D341Med (cell line): ENCODE measurements around the gene RBP3.

ENCODE experiments used
- DNase-seq: peaks from one replicate; pipeline ENCODE4 v3.0.0; 2012; ENCODE audit warnings: low spot score

The RBP3 gene

DNA sequence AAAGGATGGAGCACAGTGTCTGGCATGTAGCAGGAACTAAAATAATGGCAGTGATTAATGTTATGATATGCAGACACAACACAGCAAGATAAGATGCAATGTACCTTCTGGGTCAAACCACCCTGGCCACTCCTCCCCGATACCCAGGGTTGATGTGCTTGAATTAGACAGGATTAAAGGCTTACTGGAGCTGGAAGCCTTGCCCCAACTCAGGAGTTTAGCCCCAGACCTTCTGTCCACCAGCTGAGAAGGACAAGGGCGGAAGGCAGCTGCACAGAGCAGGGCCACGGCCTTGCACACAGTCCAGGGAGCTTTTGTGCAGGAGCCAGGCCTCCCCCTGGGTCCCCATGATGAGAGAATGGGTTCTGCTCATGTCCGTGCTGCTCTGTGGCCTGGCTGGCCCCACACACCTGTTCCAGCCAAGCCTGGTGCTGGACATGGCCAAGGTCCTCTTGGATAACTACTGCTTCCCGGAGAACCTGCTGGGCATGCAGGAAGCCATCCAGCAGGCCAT lies at the start of gene RBP3:
Gene RBP3, plus strand, starts transcription at position 226 of the 514 bp plus-strand sequence. Its CDS starts 122 bp downstream, at position 348.
- peak; percentile 70 for DNase-seq

DNA sequence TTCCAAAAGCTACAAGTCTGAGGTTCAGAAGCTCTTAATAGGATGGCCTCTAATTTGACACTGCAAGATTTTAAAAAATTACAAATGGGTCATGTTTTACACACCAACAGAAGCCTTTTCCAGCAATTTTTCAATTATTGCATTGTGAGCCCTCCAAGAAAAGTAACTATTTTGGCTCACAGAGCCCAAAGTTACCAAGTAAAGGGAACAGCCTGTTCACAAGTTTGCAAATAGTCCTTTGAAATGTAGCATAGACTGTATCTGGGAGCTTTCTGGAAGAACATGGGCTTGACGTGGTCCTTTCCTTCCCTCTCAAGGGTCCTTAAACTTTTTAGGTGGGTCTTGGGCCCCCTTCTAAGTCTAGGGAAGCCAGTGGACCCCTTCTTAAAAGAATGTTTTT lies 49.4 kb upstream of the RBP3 start:
- no peak for DNase-seq

DNA sequence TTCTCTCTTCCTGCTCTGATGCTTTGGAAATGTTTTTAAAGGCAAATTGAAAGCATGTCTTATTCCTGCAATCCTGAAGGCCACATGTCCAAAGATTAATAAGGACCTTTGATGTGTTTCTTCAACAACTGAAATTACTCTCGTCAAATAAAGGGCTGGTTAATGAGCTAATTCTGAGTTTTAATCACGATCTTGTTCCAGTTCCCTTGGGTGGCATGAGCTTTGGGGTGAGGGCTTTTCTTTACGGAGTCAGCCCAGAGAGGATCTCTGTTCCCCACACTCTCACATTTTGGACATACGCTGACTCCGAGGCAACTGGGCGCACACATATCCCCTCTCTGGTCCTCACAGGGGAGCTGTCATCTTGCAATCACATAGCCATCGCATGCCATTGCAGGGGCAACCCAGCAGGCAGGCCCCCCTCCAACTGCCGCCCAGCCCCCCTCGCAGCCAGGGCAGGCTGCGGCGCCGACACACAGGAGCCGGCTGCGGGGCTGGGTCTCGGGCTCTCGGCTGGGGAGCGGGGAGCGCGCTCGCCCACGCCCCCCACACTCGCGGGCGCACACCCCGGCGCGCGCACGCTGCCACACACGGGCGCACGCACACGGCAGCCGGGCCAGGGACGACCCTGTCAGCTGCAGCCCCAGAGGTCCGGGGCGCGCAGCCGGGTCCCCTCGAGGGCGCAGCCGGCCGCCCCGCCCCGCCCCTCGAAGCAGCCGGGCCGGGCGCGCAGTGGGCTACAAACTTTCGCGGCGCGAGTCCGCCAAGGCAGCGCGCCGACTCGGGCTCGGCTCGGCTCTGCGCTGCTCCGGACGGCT lies 48.3 kb upstream of the RBP3 start, which contains the start of gene GDF10:
Gene GDF10, plus strand, starts transcription at position 587 of the 818 bp plus-strand sequence. CDS start 455 bp downstream, outside the sequence.
- no peak for DNase-seq

DNA sequence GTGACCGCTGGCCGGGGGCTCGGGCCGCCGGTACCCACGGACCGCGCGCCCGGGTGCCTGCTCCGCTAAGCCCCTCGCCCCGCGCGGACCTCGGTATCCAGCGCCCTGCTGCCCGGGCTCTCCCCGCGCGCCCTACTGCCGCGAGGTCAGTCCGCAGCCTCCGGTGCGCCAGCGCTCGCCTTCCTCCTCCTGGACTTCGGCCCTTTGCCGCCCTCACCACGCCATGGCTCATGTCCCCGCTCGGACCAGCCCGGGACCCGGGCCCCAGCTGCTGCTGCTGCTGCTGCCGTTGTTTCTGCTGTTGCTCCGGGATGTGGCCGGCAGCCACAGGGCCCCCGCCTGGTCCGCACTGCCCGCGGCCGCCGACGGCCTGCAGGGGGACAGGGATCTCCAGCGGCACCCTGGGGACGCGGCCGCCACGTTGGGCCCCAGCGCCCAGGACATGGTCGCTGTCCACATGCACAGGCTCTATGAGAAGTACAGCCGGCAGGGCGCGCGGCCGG lies 47.7 kb upstream of the RBP3 start:
- no peak for DNase-seq

DNA sequence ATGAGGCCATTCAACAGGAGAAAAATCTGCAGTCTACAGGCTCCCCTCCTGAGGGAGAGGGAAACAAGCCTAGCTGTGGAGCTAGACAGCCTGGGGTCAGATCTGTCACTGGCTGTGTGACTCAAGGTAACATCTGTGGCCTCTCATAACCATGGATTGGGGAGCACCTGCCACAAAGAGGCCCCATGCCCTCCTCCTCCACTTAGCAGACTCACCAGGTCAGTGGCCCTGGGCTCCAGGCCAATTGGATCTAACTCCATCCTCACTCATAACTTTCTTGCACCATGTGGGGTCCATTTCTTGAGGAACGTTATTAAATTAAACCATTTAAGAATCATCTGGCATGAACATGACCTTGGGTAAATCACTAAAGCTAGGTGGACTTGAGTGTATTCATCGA lies 46.3 kb upstream of the RBP3 start:
- no peak for DNase-seq

DNA sequence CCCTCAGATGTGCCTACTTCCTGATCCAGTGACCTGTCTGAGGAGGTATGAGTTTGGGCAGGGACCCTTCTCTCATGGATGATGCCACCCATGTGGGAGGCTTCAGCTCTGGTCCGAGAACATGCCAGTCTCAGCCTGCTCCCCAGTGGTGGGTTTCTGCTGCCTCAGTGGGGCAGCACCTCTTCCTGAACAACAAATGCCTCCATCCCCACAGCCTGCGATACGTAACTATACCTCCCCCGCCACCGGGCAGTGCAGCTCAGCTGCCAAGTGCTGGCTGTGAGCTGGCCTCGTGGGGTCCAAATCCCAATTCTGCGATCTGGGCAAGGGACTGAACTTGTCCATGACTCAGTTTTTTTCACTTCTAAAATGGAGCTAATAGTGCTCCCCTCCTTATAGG lies 45.1 kb upstream of the RBP3 start:
- DNase-seq = no peak

DNA sequence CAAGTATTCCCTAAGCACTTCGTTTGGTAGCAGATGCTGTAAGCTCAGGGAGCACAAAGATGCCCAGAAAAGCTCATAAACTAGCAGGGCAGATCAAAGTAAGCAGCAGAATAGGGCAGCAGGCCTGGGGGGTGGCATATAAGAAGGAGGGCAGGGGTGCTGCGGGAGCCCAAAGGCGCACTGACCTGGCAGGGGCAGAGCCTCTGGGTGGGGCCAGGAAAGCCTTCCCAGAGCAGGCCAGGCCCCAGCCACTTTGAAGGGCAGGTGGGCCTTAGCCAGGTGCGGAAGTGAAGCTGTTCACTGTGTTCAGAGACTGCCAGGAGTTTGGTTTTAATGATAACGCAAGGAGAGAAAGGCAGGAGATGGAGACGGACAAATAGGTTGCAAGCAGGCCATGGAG lies 44.3 kb upstream of the RBP3 start:
- no peak for DNase-seq

DNA sequence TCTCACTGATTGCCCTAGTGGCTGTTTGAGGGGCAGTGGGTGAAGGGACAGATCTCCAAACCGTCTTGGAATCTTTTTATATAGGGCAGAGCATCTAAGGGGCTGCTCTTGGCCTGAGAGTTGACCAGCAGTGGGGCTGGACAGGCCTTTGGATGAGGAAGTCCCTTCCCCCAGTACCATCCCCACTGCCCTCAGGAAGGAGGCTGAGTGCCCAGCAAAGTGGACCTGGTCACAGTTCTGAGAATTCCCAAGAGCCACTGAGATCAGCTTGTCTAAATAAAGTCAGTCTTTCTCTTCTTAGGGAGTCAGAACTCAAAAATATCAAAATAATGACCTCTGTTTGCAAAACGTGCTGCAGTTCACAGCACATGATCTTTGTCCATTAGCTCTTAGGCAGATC lies 42.6 kb upstream of the RBP3 start:
- no peak for DNase-seq

DNA sequence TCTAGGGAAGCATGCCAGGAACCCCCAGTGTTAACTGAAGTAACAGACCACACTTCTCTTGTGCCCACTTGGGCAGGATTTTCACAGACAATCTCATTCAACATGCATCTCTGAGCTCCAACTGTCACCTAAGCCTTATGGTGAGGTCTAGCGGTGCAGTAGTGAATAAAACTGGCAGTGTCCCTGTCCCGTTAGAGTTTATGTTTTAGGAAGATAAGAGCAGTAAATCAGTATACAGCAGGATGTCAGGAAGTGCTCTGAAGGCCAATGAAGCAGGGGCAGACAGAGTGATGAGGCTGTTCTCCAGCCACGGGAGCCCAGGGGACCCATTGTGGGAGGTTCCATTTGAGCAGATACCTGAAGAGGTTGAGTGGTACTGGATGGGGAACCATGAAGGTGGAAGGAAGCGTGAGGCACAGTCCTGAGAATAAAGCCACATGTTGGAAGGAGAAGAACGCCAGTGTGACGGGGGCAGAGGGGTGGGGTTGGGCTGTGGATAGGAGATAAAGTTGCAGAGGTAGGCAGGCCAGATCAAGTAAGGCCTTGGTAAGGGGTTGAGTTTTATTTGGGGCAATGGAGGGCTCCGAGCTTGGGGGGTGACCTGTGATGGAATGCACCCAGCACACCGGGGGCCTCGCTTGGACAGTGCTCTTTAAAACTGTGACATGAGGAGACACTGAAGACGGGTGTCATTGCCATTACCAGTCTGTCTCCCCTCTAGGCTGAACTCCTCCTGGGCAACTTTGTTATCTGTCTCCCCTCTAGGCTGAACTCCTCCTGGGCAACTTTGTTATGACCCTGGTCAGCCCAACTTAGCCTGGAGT lies 41.6 kb upstream of the RBP3 start:
- no peak for DNase-seq

DNA sequence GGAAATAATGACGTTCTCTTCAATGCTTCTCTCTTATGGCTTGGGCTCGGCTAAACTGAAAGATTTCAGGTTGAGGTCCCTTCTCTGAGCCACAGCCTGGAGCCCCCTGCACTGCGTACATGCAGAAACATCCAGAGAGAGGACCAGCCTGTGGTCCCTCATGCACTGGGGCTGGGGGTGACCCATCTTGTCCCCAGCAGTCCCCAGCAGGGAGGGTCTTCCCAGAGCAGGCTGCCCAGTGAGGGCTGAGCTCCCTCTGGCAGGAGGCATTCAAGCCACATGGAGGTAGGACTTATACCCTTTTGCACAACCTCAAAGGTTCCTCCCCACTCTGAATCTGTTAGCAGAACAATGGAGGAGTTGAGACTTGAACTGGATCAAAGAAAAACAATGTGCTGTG lies 40.8 kb upstream of the RBP3 start:
- no peak for DNase-seq

DNA sequence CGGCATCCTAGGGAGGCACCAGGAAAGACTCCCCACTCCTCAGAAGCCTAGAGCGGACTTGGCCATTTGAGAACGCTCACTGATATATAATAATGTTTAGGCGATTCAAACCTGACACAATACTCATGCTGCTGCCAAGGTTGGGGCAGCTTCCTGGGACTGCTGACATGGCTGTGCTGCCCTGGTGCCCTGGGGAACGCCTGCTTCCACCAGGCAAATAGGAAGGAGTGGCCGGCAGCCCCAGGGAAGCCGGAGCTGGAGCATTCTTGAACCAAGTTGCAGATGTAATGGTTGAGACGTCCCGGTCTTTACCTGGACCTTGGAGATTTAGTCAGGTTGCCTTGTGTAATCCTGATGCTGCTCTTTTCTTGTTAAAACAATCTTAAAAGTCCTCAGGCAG lies 39.4 kb upstream of the RBP3 start:
- no peak for DNase-seq

DNA sequence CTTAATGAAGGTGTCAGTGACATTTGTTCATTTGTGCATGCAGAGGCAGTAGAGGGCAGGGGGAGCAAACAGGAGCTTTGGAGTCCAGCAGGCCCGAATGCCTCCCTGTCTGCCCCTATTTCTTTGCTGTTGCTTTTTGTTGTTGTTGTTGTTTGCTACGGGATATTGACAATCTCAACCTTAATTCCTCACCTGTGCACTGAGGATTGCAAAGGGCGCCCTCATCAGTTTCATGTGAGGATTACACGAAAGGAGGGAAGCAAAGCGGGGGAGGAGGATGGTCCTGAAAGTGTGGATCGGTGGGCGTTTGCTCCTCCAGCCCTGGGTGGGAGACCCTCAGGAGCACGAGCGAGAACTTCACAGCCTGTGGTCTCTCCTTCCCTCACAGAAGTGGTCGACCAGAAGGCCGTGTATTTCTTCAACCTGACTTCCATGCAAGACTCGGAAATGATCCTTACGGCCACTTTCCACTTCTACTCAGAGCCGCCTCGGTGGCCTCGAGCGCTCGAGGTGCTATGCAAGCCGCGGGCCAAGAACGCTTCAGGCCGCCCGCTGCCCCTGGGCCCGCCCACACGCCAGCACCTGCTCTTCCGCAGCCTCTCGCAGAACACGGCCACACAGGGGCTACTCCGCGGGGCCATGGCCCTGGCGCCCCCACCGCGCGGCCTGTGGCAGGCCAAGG lies 38.6 kb upstream of the RBP3 start:
- no peak for DNase-seq

DNA sequence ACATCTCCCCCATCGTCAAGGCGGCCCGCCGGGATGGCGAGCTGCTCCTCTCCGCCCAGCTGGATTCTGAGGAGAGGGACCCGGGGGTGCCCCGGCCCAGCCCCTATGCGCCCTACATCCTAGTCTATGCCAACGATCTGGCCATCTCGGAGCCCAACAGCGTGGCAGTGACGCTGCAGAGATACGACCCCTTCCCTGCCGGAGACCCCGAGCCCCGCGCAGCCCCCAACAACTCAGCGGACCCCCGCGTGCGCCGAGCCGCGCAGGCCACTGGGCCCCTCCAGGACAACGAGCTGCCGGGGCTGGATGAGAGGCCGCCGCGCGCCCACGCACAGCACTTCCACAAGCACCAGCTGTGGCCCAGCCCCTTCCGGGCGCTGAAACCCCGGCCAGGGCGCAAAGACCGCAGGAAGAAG lies 38.1 kb upstream of the RBP3 start:
- no peak for DNase-seq

DNA sequence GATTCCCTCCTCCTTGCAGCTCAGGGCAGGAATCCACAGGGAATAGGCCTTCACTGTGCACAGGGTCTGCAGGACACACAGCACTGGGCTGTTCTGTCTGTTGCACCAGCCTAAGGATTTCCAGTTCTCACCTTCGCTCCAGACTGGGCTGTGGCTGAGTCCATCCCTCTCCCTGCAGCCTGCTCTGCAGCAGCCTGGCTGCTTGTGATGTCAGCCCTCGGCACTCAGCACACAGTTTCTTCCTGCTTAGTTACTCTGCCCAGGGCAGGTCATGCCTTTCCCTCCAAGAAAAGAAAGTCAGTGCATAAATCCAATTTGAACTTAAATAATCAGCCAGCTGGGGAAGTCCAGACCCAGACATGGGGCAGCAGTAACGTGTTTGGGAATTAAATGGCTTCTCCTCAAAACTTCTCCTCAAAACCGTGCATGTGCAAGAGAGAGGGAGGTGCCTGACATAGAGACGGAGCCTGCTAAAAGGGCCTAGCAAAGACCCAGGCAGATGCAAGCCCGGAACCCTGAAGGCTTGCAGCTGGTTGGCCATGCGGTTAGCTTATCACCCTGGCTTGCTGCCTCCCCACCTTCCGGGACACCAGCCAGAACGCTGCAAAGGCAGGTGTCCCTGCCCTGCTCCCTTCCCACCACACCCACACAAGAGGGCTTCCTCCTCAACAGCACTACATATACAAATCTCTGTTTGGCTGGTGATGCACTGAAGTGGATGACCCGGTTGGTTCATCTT lies 36.8 kb upstream of the RBP3 start:
- DNase-seq = no peak

DNA sequence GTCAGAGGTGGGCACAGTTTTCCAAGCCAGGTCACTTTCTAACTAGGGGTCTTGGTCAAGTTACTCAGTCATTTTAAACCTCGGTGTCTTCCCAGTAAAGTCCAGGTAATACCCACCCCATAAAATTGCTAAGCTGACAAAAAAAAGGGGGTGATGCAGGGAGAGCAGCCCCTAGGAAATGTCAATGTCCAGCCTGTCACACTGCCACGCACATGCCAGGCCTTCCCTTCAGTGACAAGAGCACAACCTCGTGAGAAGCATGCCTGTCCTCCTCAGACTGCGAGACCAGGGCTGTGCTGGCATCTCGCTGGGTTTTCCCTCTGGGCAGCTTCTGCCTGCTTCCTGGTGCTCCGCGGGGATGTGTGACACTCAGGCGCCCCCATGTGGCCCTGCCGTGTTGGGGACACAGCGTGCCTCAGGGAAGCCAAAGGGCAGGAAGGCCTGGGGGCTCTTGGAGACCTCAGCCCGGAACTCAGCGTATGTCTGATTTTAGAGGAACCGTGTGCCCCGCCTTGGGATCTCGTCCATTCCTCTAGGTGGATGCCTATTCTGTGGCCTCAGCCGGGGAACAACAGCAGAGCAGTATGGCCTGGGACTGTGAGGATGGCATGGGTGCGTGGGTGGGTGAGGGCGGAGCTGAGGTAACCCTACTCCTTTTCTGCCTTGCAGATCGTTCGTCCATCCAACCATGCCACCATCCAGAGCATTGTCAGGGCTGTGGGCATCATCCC lies 36.1 kb upstream of the RBP3 start:
- DNase-seq = peak; percentile 90

DNA sequence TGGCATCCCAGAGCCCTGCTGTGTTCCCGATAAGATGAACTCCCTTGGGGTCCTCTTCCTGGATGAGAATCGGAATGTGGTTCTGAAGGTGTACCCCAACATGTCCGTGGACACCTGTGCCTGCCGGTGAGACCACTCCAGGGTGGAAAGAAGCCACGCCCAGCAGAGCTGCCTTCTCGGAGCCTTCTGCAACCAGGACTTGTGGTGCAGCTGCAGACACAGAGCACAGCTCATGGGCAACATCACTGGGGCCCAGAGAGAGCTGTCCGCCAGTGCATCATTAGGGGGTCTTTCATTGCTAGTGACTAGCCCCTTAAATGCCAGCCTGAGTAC lies 35.5 kb upstream of the RBP3 start:
- DNase-seq = no peak

DNA sequence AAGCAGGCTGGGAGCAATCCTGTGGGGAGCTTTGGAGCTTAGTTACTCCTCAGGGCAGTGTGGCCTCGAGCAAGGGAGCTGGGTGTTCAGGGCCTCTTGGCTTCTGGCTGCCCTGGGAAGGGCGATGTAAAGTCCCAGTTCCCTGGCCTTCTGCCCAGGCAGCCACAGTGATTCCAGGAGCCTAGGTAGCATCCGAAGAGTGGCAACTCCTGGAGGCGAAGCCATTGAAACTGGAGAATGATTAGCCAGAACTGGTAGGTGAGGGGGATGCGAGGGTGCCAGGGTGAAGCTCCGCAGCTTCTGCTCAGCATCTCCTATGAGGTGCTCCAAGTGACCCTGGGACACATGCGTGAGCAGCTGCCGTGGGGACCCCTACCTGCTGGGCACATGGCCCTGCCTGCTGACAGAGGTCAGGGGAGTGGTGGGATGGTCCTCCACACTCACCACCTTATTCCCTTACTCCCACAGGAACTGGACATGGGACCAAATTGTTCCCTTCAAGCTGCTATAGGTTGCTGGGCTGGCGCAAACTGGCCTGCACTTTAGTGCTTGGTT lies 33.7 kb upstream of the RBP3 start:
- DNase-seq = no peak

DNA sequence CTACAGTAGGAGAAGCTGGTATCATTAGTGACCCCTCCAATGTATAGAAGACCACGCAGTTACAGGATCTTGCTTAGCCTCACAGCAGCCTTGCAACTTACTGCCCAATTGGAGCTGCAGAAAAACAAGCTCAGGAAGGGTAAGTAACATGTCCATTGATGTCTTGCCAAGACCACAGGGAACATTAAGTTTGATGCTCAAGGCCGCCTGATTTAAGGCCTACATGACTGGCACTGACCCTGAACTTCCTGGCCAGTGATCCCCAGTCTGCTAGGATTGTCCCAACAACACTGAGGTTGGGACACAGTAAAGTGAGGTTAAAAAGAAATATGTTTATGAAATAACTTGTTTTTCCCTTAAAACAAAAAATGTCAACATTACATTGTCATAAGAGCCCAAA lies 32.7 kb upstream of the RBP3 start:
- DNase-seq = no peak

DNA sequence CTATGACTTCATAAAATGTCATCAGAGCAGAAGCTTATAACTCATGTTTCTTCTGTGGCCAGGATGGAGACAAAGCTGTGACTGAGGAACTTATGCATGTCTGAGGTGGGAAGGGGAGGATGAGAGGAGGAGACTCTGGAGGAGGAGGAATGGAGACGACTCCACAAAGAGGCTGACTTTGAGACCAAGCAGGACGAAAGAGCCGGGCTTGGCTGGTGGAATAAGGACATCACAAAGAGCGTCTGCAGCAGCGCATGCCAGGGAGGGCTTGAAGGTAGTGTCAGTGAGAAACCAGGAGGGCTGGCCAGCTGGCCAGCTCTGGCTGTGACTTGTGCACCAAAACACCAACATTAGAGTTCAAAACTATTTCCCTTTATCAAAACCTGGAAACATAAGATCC lies 32.0 kb upstream of the RBP3 start:
- DNase-seq = no peak

DNA sequence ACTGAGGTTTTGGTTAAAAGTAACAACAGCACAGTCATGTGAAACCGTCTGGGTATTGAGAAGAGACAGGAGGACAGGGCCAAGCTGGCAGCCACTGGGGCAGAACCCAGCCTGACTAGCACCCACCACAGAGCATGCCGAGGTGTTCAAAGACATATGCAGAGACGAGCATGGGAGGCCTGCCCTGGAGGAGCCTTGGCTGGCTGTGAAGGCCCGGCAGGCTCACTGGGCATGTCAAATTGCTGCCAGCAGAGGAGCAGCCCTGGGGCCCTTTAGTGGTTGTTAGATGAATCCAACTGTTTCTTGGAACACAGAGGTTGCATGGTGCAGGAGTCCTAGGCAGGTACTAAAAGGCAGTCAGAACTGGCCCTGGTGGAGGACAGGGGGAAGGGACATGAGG lies 30.9 kb upstream of the RBP3 start:
- DNase-seq = no peak

DNA sequence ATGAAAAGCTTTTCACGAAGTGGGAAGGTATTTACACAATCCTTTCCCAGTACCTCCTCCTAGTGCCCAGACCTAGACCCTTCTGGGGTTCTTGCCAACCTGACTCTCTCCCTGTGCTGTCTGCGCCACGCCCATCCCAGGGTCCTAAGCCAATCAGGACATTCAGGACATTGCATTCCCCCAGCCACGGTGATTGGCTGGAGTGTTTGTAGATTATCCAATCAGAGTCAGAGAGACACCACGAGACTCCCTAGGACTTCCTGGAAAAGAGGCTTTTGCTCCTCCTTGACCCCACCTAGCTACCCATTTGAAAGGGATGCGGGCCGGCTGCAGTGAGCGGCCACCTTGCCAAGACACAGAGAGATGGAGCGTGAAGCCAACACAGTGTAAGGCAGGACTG lies 29.5 kb upstream of the RBP3 start:
- DNase-seq = no peak
